CD4-positive, CD25-positive, alpha-beta regulatory T cell (primary cell): ENCODE data around the gene CD72. TPM values are rescaled to one million over a fixed set of nuclear protein-coding genes. Genes with fewer than 3 reads are reported as not detected.

Experiments
- ATAC-seq, 2 donors: fragments of 150-1000 bp; cut with Tn5 transposase; one replicate each; pipeline ENCODE4 v1.10.0; 2021; ENCODE audit warnings: low read depth in 2 of 2, moderate number of reproducible peaks in 2 of 2, moderate library complexity in 1 of 2
- DNase-seq, 3 donors: peaks; one replicate each; pipeline versions ENCODE4 v3.0.0 to v3.0.0-alpha.2; 2012 to 2022; ENCODE audit warnings: mixed read lengths in 1 of 3
- H3K27ac ChIP-seq: one replicate; pipeline ENCODE4 v1.7.0; 2013; ENCODE audit warnings: mild to moderate bottlenecking, low read length; ENCODE audit not compliant: insufficient read depth, poor library complexity, severe bottlenecking
- H3K27me3 ChIP-seq: one replicate; pipeline ENCODE4 v1.7.0; 2013; ENCODE audit warnings: low read length; ENCODE audit not compliant: control insufficient read depth, insufficient read depth
- H3K36me3 ChIP-seq: one replicate; pipeline ENCODE4 v1.7.0; 2013; ENCODE audit warnings: mild to moderate bottlenecking, low read length, moderate library complexity; ENCODE audit not compliant: control insufficient read depth, insufficient read depth
- H3K4me1 ChIP-seq: 2 replicates; pipeline ENCODE4 v1.7.0; 2013; ENCODE audit warnings: mild to moderate bottlenecking, low read length; ENCODE audit not compliant: insufficient read depth, control insufficient read depth, poor library complexity, severe bottlenecking
- H3K4me3 ChIP-seq: one replicate; pipeline ENCODE4 v1.7.0; 2013; ENCODE audit warnings: low read depth, mild to moderate bottlenecking, low read length, moderate library complexity
- H3K9me3 ChIP-seq, 2 experiments: 1 replicate in 1 of 2; 2 replicates in 1 of 2; pipeline ENCODE4 v1.7.0; 2013; ENCODE audit warnings: low read length in 2 of 2, mild to moderate bottlenecking in 1 of 2, moderate library complexity in 1 of 2; ENCODE audit not compliant: control insufficient read depth in 2 of 2
- H3K27ac Mint-ChIP-seq, 3 donors: one replicate each; pipeline ENCODE4 v1.8.0; 2020 to 2022; ENCODE audit warnings: mild to moderate bottlenecking in 3 of 3, mixed read lengths in 3 of 3, moderate library complexity in 2 of 3
- H3K27me3 Mint-ChIP-seq: one replicate; pipeline ENCODE4 v1.8.0; 2022; ENCODE audit warnings: mild to moderate bottlenecking, mixed read lengths
- H3K36me3 Mint-ChIP-seq: one replicate; pipeline ENCODE4 v1.8.0; 2020; ENCODE audit warnings: mixed read lengths
- H3K4me1 Mint-ChIP-seq, 4 donors: one replicate each; pipeline ENCODE4 v1.8.0; 2020 to 2022; ENCODE audit warnings: mixed read lengths in 4 of 4, mild to moderate bottlenecking in 1 of 4
- H3K4me3 Mint-ChIP-seq, 4 donors: one replicate each; pipeline ENCODE4 v1.8.0; 2020 to 2022; ENCODE audit warnings: mild to moderate bottlenecking in 4 of 4, mixed read lengths in 4 of 4, moderate library complexity in 3 of 4
- H3K9me3 Mint-ChIP-seq, 7 donors: one replicate each; pipeline ENCODE4 v1.8.0; 2020 to 2022; ENCODE audit warnings: mixed read lengths in 7 of 7, mild to moderate bottlenecking in 3 of 7, moderate library complexity in 2 of 7
- polyA plus RNA-seq, 4 donors: library from polyadenylated mRNA; unstranded; fragments of 300-500 nt; fragmentation: Illumina TruSeq; gene quantifications; one replicate each; pipeline ENCODE4 v1.2.3, GENCODE V29; 2021
- total RNA-seq: library from RNA; stranded (reverse); gene quantifications from one replicate; pipeline ENCODE4 v1.2.3, GENCODE V29; 2022

CD72 gene
- 7.9 TPM for total RNA-seq
- 1 to 10 TPM; 1.0 to 4.0 (median 1.9) TPM for polyA plus RNA-seq

DNA sequence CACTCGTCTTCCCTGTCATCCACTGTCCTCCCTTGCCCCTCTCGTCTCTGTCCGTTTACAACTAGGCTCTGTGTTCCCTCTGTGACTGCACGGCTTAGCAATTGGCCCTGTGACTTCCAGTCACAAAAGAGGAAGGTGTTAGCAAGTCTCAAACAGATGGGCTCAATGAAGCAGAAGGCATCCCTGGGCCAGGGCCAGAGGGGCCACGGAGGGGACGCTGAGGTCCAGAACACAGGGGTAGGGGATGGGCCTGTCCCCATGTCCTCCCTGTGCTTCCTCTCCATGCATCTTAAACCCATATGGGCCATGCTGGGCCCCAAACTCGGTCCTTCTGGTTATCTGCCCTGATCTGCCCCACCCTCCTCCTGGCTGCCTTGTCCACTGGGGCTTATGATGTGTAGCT is at the start of gene CD72:
Gene CD72, minus strand, starts transcription at position 89 of the 403 bp plus-strand sequence. CDS start 110 bp downstream, outside the sequence.
- ATAC-seq (no peak), DNase-seq (no peak)
- Mint-ChIP-seq H3K27ac (peak within 1 kb of the TSS; percentile 94 to 99 (median 95)), H3K36me3 (no peaks in the 10 kb centered on the region), H3K9me3 (peaks cover 0 to 2% (median 0%) of the 10 kb centered on the region in 7 donors), H3K4me3 (peak within 1 kb of the TSS; percentile 83 to 95 (median 88)), H3K4me1 (peaks cover 4 to 45% (median 30%) of the 10 kb centered on the region in 4 donors), H3K27me3 (no peaks in the 10 kb centered on the region)
- Histone ChIP-seq H3K4me1 (peaks cover 34% of the 10 kb centered on the region), H3K27me3 (no peaks in the 10 kb centered on the region), H3K4me3 (peak within 1 kb of the TSS; percentile 79), H3K27ac (peak within 1 kb of the TSS; percentile 66), H3K36me3 (no peaks in the 10 kb centered on the region), H3K9me3 (no peaks in the 10 kb centered on the region)

DNA sequence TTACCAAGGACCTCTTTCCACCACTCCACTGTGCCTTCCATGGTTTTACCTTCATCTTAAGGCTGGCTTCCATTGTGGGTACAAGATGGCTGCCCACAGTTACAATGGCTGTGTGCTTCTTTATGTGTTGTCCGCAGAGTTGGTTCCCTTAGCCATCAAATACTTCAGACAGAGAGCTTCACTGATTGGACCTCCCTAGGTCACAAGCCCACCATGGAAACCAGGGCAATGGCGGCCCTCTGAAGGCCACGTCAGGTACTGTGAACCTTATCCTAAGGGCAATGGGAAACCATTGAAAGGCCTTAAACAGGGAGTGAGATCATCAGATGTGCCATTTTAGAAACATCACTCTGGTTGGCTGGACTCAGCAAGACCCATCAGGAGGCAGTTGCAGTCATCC is 49.7 kb upstream of the CD72 start:
- no peaks in the 10 kb centered on the region for H3K9me3 ChIP-seq
- H3K4me3 ChIP-seq, result no peak overlapping the region
- no peak overlapping the region for H3K27ac ChIP-seq
- H3K4me3 Mint-ChIP-seq, result peak overlapping the region in 1 of 4 donors; percentile 0
- H3K27ac Mint-ChIP-seq, result no peak overlapping the region
- H3K27me3 ChIP-seq, result no peaks in the 10 kb centered on the region
- H3K4me1 Mint-ChIP-seq, result peaks cover 6 to 32% (median 16%) of the 10 kb centered on the region in 4 donors
- peaks cover 29% of the 10 kb centered on the region for H3K4me1 ChIP-seq
- H3K9me3 Mint-ChIP-seq, result peaks cover 0 to 2% (median 0%) of the 10 kb centered on the region in 7 donors
- no peak for ATAC-seq
- H3K36me3 Mint-ChIP-seq, result no peaks in the 10 kb centered on the region
- H3K27me3 Mint-ChIP-seq, result peaks cover 4% of the 10 kb centered on the region
- DNase-seq, result no peak
- H3K36me3 ChIP-seq, result no peaks in the 10 kb centered on the region

DNA sequence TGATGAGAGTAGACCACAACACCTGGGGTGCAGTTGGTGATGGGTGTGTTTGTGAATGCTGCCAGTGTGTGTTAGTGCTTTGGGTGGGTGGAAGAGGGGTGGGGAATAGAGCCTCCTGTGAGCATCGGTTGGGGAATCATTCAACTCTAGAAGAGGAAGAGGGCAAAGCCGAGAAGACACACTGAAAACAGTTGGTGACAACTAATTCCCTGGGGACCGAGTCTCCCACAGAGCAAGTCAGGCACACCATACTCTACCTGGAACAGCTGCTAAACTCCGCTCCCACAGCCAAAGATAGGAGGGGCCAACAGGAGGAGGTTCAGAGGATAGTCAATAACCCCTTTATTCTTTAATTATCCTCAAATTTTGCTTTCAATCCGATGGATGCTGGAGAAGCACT is 48.3 kb upstream of the CD72 start:
- H3K27ac Mint-ChIP-seq, result no peak overlapping the region
- H3K4me3 Mint-ChIP-seq, result peak overlapping the region in 1 of 4 donors; percentile 97
- no peak for DNase-seq
- peaks cover 4% of the 10 kb centered on the region for H3K36me3 Mint-ChIP-seq
- no peaks in the 10 kb centered on the region for H3K36me3 ChIP-seq
- H3K9me3 ChIP-seq, result no peaks in the 10 kb centered on the region
- H3K27me3 ChIP-seq, result no peaks in the 10 kb centered on the region
- H3K4me1 ChIP-seq, result peaks cover 43% of the 10 kb centered on the region
- H3K4me3 ChIP-seq, result no peak overlapping the region
- H3K4me1 Mint-ChIP-seq, result peaks cover 10 to 46% (median 29%) of the 10 kb centered on the region in 4 donors
- H3K27me3 Mint-ChIP-seq, result no peaks in the 10 kb centered on the region
- H3K27ac ChIP-seq, result no peak overlapping the region
- peaks cover 0 to 2% (median 0%) of the 10 kb centered on the region in 7 donors for H3K9me3 Mint-ChIP-seq
- no peak for ATAC-seq

- Mint-ChIP-seq H3K36me3 (peaks cover 4% of the 10 kb centered on the region), H3K9me3 (peaks cover 0 to 2% (median 0%) of the 10 kb centered on the region in 7 donors), H3K27ac (no peak overlapping the region), H3K27me3 (no peaks in the 10 kb centered on the region), H3K4me3 (peak overlapping the region in 3 of 4 donors; percentile 48 to 97 (median 72)), H3K4me1 (peaks cover 10 to 50% (median 31%) of the 10 kb centered on the region in 4 donors)
- Histone ChIP-seq H3K36me3 (peaks cover under 1% of the 10 kb centered on the region), H3K9me3 (no peaks in the 10 kb centered on the region), H3K4me3 (no peak overlapping the region), H3K27me3 (no peaks in the 10 kb centered on the region), H3K4me1 (peaks cover 48% of the 10 kb centered on the region), H3K27ac (no peak overlapping the region)
- DNase-seq (no peak), ATAC-seq (no peak)
Observed at GRCh38 chr9:35666045-35666444, 47.8 kb upstream of the CD72 start.

DNA sequence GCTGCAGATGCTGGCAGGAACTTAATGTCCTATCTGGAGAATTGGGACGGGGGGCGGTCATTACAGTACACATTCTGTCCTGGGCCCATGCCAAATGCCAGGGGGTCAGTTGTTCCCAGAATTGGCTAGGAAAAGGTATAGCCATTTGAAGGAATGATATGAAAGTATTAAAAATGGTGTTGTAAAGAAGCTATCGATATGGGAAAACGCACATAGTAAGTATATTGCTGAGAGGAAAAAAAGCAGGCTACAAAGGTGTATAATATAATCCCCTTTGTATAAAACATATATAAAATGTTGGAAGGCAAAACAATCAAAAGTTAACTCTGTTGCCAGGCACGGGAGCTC is 47.2 kb upstream of the CD72 start:
- Mint-ChIP-seq H3K4me3 (peak overlapping the region; percentile 85 to 97 (median 90)), H3K9me3 (peaks cover 0 to under 1% (median 0%) of the 10 kb centered on the region in 7 donors), H3K27me3 (no peaks in the 10 kb centered on the region), H3K27ac (peak overlapping the region in 2 of 3 donors; percentile 76 to 90), H3K4me1 (peaks cover 10 to 56% (median 35%) of the 10 kb centered on the region in 4 donors), H3K36me3 (peaks cover 10% of the 10 kb centered on the region)
- no peaks in the 10 kb centered on the region for H3K27me3 ChIP-seq
- DNase-seq (no peak), ATAC-seq (no peak)
- peak overlapping the region; percentile 77 for H3K27ac ChIP-seq
- peak overlapping the region; percentile 76 for H3K4me3 ChIP-seq
- peaks cover 6% of the 10 kb centered on the region for H3K36me3 ChIP-seq
- H3K9me3 ChIP-seq, result no peaks in the 10 kb centered on the region
- H3K4me1 ChIP-seq, result peaks cover 54% of the 10 kb centered on the region

GRCh38 chr9:35664531-35665470 is 46.6 kb upstream of the CD72 start, which contains the start of gene ARHGEF39:
ARHGEF39 (minus strand) TSS chr9:35665195; CDS start chr9:35665169, 26 bp downstream.
- no peaks in the 10 kb centered on the region for H3K27me3 Mint-ChIP-seq
- H3K4me1 ChIP-seq, result peaks cover 60% of the 10 kb centered on the region

DNA sequence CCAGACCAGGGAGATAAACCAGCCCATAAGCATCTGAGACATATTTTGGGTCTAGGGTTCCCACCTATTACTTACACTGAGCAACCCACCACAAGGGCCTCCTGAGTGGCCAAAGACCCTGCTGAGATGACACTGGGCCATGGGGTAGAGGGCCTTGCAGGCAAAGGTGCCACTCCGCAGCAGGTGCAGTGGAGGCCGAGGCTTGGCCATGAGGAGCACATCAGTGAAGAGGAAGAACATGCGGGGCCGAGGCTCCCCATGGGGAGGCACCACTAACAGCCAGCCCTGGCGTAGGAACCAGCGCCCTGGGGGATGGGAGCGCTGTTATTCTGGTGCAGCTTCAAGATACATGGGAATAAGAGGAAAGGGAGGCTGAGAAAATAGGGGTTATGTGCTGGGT is 44.2 kb upstream of the CD72 start:
- H3K27me3 Mint-ChIP-seq, result peaks cover 8% of the 10 kb centered on the region
- ATAC-seq (no peak), DNase-seq (no peak)
- H3K9me3 Mint-ChIP-seq, result peaks cover 0 to 3% (median 0%) of the 10 kb centered on the region in 7 donors
- H3K4me3 Mint-ChIP-seq, result peak overlapping the region; percentile 82 to 97 (median 86)
- Histone ChIP-seq H3K4me3 (peak overlapping the region; percentile 55), H3K27ac (peak overlapping the region; percentile 69), H3K36me3 (peaks cover 11% of the 10 kb centered on the region), H3K4me1 (peaks cover 73% of the 10 kb centered on the region), H3K27me3 (no peaks in the 10 kb centered on the region), H3K9me3 (no peaks in the 10 kb centered on the region)
- H3K27ac Mint-ChIP-seq, result peak overlapping the region; percentile 58 to 92 (median 90)
- peaks cover 17% of the 10 kb centered on the region for H3K36me3 Mint-ChIP-seq
- peaks cover 16 to 80% (median 57%) of the 10 kb centered on the region in 4 donors for H3K4me1 Mint-ChIP-seq

More at GRCh38 chr9:35664531-35665470, 46.6 kb upstream of the CD72 start, which contains the start of gene ARHGEF39:
- Mint-ChIP-seq H3K27ac (peak within 1 kb of the TSS in 2 of 3 donors; percentile 76 to 90), H3K4me1 (peaks cover 10 to 62% (median 42%) of the 10 kb centered on the region in 4 donors), H3K9me3 (no peaks in the 10 kb centered on the region), H3K36me3 (peaks cover 13% of the 10 kb centered on the region), H3K4me3 (peak within 1 kb of the TSS; percentile 85 to 97 (median 90))
- H3K9me3 ChIP-seq, result no peaks in the 10 kb centered on the region
- ATAC-seq (peak; percentile 66 to 69), DNase-seq (peak; percentile 57 to 82 (median 67))
- no peaks in the 10 kb centered on the region for H3K27me3 ChIP-seq
- peaks cover 11% of the 10 kb centered on the region for H3K36me3 ChIP-seq
- H3K27ac ChIP-seq, result peak within 1 kb of the TSS; percentile 77
- peak within 1 kb of the TSS; percentile 76 for H3K4me3 ChIP-seq
